NCI-H1092 (cell line): Measurements from ENCODE around the gene HOXA13.

ENCODE experiments used
- DNase-seq: peaks from one replicate; lab custom pipeline; 2025; lab: John Stamatoyannopoulos, UW

Gene HOXA13

GRCh38 chr7:27148031-27148755, 51.7 kb downstream of the HOXA13 start:
- DNase-seq = no peak

GRCh38 chr7:27147199-27148030, 52.5 kb downstream of the HOXA13 start, which contains the start of gene HOXA6:
Gene HOXA6, minus strand, starts transcription at chr7:27147774. Its CDS starts 25 bp downstream, at chr7:27147749.
- DNase-seq = no peak

- no peak for DNase-seq
Observed at GRCh38 chr7:27146491-27147198, 53.2 kb downstream of the HOXA13 start.

GRCh38 chr7:27145914-27146412, 53.9 kb downstream of the HOXA13 start:
- DNase-seq = no peak

- no peak for DNase-seq
Observed at GRCh38 chr7:27145165-27145913, 54.6 kb downstream of the HOXA13 start.

GRCh38 chr7:27144781-27145164, 55.1 kb downstream of the HOXA13 start:
- DNase-seq = no peak
